ENCODE measurements around the gene BRMS1.

- no peak for TF ChIP-seq CTCF (IDR thresholded peaks at IDR 0.05; ENCODE audit: low read depth, low read length)
- no peak for TF ChIP-seq MYC (IDR thresholded peaks at IDR 0.05; ENCODE audit: low read depth, low read length)
- no peak for TF ChIP-seq POLR2A (IDR thresholded peaks at IDR 0.05; ENCODE audit: extremely low read depth, insufficient read length)
- TF ChIP-seq MAX (IDR thresholded peaks at IDR 0.05; ENCODE audit: low read depth, low read length) = no peak
These were observed 10.9 kb downstream of the BRMS1 start for GRCh38 chr11:66333896-66334604.
